Stimulated activated naive CD8-positive, alpha-beta T cell treated with anti-CD3 and anti-CD28 coated beads, Interleukin-15, Interleukin-2, amounts not matched to agents 100 ng/mL and 50 ng/mL, for 24 hours (primary cell): ENCODE data around the gene FCGR3A.

ENCODE experiments used
- H3K27ac Mint-ChIP-seq: one replicate; pipeline ENCODE4 v1.8.0; 2021; ENCODE audit warnings: mild to moderate bottlenecking, mixed read lengths
- H3K27me3 Mint-ChIP-seq: one replicate; pipeline ENCODE4 v1.8.0; 2021; ENCODE audit warnings: mixed read lengths
- H3K36me3 Mint-ChIP-seq: one replicate; pipeline ENCODE4 v1.8.0; 2021; ENCODE audit warnings: low read depth, mixed read lengths
- H3K4me1 Mint-ChIP-seq: one replicate; pipeline ENCODE4 v1.8.0; 2021; ENCODE audit warnings: low read depth, mixed read lengths
- H3K4me3 Mint-ChIP-seq: one replicate; pipeline ENCODE4 v1.8.0; 2021; ENCODE audit warnings: mild to moderate bottlenecking, mixed read lengths
- H3K9me3 Mint-ChIP-seq: one replicate; pipeline ENCODE4 v1.8.0; 2021; ENCODE audit warnings: mixed read lengths

The FCGR3A gene

DNA sequence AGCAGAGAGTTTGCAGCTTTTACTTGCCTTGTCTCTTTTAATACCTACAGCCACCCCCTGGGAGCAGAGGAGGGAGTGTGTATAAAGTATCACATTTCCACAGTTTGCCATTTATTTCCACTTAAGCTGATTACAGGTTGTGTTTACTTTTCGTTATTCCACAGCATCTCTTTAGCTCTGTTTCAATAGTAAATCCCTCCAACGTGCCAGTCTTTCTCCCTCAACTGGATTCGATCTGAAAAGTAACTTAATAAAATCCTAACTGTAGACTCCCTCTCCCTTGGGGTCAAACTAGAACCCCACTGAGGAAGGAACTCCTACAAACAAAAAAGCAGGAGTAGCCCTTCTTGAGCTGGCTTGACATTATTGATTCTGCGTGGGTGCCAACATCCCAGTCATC lies 47.4 kb downstream of the FCGR3A start:
- Mint-ChIP-seq H3K4me1 (peaks cover 16% of the 10 kb centered on the region), H3K27ac (no peak overlapping the region), H3K36me3 (no peaks in the 10 kb centered on the region), H3K9me3 (no peaks in the 10 kb centered on the region), H3K27me3 (peaks cover 55% of the 10 kb centered on the region), H3K4me3 (no peak overlapping the region)

DNA sequence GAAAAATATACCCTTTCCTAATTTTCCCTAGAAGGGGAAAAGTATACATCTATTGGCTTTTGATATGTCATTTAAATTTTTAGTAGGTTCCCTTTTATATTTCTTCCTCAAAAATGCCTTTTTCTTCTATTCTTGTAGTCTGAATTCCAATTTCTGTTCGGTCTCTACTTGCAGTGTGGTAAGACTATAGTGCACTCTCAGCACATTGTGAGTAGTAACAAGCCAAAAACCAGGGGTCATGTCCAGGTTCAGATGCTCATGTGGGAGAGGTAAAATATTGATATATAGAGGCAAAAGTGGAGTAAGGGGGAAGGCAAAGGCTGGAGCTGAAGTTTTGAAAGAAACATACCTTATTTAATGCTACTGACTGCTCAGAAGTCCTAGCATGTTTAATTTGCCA lies 48.4 kb downstream of the FCGR3A start:
- H3K9me3 Mint-ChIP-seq = no peaks in the 10 kb centered on the region
- H3K27me3 Mint-ChIP-seq = peaks cover 51% of the 10 kb centered on the region
- peaks cover 9% of the 10 kb centered on the region for H3K4me1 Mint-ChIP-seq
- no peak overlapping the region for H3K4me3 Mint-ChIP-seq
- no peak overlapping the region for H3K27ac Mint-ChIP-seq
- no peaks in the 10 kb centered on the region for H3K36me3 Mint-ChIP-seq

DNA sequence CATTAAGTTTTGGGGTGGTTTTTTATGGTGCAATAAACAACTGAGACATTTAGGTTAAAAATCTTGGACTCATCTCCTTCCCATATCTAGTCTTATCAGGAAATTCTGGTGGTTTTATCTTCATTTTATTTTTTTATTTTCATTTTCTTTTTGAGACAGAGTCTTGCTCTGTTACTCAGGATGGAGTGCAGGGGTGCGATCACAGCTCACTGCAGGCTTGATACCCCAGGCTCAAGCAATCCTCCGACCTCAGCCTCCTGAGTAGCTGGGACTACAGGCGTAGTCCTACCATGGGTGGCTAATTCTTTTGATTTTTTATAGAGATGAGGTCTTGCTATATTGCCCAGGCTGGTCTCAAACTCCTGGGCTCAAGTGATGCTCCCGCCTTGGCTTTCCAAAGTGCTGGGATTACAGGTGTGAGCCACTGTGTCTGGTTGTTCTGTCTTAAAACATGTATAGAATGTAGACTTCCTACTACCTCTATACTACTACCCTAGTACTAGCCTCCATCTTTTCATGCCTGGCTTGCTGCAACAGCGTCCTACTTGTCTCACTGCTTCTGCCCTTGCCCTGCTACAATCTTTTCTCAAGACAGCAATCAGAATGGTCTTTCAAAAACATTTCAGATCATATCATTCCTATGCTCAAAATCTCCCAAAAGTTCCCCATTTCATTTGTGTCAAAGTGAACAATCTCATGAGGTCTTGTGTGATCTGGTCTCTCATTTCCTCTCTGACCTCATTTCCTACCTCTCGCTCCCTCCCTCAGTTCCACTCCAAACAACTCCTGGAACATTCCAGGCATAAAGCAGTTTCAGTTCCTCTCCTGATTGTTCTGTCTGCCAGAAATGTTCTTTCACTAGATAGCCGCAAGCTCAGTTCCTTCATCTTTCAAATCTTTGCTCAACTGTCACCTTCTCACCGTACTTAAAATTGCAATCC lies 50.2 kb downstream of the FCGR3A start:
- Mint-ChIP-seq H3K9me3 (no peaks in the 10 kb centered on the region), H3K36me3 (no peaks in the 10 kb centered on the region), H3K4me1 (peaks cover 7% of the 10 kb centered on the region), H3K27ac (peak overlapping the region; percentile 17), H3K4me3 (no peak overlapping the region), H3K27me3 (peaks cover 52% of the 10 kb centered on the region)

DNA sequence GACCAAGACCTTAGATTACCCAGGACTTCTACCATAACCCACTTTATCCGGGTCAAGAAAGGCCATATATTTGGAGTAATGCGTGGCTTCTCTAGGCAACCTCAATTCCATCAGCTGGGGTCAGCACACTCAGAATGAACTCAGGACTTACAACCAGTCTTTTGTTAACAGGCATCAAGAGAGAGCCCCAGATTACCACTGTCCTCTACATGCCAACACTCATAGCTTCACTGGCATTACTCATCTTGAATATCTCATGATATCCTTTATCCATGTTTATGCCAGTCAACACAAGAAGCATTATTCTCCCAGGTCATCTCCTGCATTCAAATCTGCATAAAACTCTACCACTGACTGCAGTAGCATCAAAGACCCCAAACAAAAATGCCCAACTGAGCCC lies 51.0 kb downstream of the FCGR3A start:
- H3K9me3 Mint-ChIP-seq = no peaks in the 10 kb centered on the region
- no peaks in the 10 kb centered on the region for H3K36me3 Mint-ChIP-seq
- H3K4me1 Mint-ChIP-seq = peaks cover 7% of the 10 kb centered on the region
- peaks cover 54% of the 10 kb centered on the region for H3K27me3 Mint-ChIP-seq
- H3K4me3 Mint-ChIP-seq = no peak overlapping the region
- no peak overlapping the region for H3K27ac Mint-ChIP-seq

DNA sequence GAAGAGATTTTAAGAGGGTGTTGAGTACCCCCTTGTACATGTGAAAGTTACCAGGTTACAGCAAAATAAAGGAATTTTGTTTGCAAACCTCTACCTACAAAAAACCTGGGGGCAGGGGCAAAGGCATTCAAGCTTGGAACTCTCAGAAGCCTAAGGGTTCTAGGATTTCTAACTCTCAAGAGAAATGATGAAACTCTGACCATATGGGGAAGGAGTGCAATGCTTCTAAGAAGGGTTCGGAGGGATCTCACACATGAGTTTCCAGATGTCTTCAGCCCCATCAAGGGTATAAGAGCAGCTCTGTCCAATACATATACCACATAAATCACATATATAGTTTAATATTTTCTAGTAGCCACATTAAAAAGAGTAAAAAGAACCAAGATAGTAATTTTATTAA lies 51.7 kb downstream of the FCGR3A start:
- no peaks in the 10 kb centered on the region for H3K9me3 Mint-ChIP-seq
- no peaks in the 10 kb centered on the region for H3K36me3 Mint-ChIP-seq
- no peak overlapping the region for H3K4me3 Mint-ChIP-seq
- peaks cover 55% of the 10 kb centered on the region for H3K27me3 Mint-ChIP-seq
- no peak overlapping the region for H3K27ac Mint-ChIP-seq
- peaks cover 7% of the 10 kb centered on the region for H3K4me1 Mint-ChIP-seq

DNA sequence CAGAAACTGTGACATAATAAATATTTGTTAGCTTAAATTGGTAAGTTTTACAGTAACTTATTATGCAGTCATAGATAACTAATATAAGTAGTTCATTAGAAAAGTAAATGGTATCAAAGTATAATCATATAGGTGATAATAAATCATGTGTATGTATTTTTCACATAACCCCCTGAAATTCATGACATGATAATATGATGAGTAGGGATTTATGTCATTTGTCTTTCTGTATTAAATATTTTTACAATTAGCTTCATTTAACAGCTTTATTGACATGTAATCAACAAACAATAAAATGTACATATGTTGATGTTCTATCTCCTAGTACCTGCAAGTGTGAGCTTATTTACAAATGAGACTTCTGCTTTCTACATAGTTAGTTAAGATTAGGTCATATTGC lies 54.1 kb downstream of the FCGR3A start:
- Mint-ChIP-seq H3K36me3 (no peaks in the 10 kb centered on the region), H3K27me3 (peaks cover 68% of the 10 kb centered on the region), H3K27ac (no peak overlapping the region), H3K4me3 (no peak overlapping the region), H3K9me3 (no peaks in the 10 kb centered on the region), H3K4me1 (peaks cover 19% of the 10 kb centered on the region)

DNA sequence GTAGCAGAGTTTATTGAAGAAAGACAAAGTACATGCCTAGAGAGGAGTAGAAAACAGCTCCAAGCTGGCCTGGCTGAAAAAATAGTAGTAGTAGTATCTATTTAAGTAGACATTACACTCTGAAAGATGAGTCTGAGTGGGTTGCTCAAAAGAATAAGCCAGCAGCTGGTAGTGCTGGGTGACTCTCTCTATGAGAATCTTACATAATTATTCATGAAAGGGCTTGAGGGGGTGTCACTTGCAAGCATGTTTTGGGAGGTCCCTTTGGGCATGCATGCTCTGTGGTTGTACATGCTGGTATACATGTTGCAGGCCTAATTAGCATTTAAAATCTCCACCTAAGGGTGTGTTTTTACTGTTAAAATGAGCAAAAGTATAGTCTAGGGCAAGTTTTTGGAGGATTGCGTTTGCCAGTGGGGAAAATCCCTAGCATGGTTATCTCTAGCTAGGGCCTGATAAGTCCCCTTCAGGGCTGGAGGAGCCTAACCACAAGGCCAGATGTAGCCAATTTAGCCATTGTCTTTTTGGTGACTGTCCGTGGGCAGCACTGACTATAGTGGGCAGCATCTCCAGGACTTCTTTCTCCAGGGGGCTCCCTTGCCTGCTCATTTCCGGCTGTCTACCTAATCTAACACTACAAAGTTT lies 55.4 kb downstream of the FCGR3A start:
- Mint-ChIP-seq H3K36me3 (no peaks in the 10 kb centered on the region), H3K4me3 (no peak overlapping the region), H3K9me3 (no peaks in the 10 kb centered on the region), H3K27ac (no peak overlapping the region), H3K4me1 (peaks cover 12% of the 10 kb centered on the region), H3K27me3 (peaks cover 69% of the 10 kb centered on the region)

DNA sequence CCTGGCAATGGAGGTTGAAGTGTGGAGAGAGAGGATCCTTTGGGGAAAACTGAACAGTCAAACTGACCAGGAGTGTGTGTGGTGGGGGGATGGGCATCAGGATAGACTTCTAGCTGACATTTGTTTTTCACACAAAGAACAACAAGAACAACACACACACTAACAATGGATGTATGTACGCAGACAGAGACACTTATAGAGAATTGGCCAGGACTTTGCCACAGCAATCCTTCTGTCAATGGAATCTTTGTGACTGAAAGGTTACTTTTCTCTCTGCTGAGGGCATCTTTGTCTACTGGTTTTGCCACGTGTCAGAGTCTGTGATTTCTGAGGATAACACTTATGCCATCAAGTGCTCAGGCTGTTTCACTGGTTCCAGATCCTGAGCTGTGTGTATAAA lies 56.8 kb downstream of the FCGR3A start:
- H3K9me3 Mint-ChIP-seq = no peaks in the 10 kb centered on the region
- no peaks in the 10 kb centered on the region for H3K36me3 Mint-ChIP-seq
- H3K4me1 Mint-ChIP-seq = peaks cover 12% of the 10 kb centered on the region
- peaks cover 70% of the 10 kb centered on the region for H3K27me3 Mint-ChIP-seq
- H3K4me3 Mint-ChIP-seq = no peak overlapping the region
- H3K27ac Mint-ChIP-seq = peak overlapping the region; percentile 2
